ENCODE results near the gene CLIC3. TPM values are rescaled to one million over a fixed set of nuclear protein-coding genes. Genes with fewer than 3 reads are reported as not detected.

The CLIC3 gene
- total RNA-seq, 1 experiment from 2014 or later = 6.2 TPM

DNA sequence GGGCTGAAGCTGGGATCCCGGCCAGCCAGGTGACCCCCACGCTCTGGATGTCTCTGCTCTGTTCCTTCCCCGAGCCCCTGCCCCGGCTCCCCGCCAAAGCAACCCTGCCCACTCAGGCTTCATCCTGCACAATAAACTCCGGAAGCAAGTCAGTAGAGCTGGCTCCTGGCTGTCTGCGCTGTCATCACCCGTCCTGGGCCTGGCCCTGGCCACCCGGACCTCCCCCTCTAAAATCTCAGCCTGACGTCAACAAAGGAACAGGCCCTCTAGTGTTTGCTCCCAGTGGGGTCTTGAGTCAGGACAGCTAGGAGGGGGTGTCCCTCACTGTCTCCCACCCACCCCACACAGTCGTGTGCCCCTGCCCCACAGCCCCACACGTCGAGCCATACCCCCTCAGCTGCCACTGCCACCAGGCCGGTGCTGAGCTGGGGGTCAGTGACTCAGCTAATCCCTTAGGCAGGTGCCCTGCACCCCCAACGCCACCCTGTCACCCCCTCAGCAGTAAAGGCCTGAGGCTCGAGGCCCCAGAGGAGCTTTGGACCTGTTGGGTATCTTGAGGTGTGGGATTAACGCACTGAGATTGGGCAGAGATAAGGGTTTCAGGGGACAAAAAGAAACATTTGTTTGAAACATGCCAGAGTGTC lies 14.7 kb downstream of the CLIC3 start:
- POLR2A ChIA-PET = interaction anchor here (0.6 kb wide), 1 partner anchor 240 kb away, joined by 12 read pairs; no protein-coding TSS in a partner anchor
- H3K4me1 ChIP-seq (ENCODE audit: control insufficient read depth, insufficient read depth, low read length) = no peaks in the 10 kb centered on the region
- H3K27ac ChIP-seq (ENCODE audit: low read length) = no peak overlapping the region
- intact Hi-C loops (cut with micrococcal nuclease; ENCODE audit: unreplicated experiment) (no loop called here), in situ Hi-C loops (cut with HindIII; ENCODE audit: low pct_unique_long_range_greater_than_20kb, low sequenced_read_pairs) (no loop called here)
- H3K27me3 ChIP-seq (ENCODE audit: control insufficient read depth, insufficient read depth, low read length) = no peaks in the 10 kb centered on the region
- CTCF ChIA-PET = interaction anchor here (0.5 to 0.7 kb wide), 3 partner anchors 53 to 129 kb away, joined by 3 to 5 read pairs (median 3); partner anchors contain the start of genes MAMDC4 and MAN1B1
- H3K4me3 ChIP-seq (ENCODE audit: low read depth in 2 of 2, low read length in 2 of 2) = no peak overlapping the region
- no TSS peak for BruUV-seq (replicated peaks)
- no peak for TF ChIP-seq SIN3A (IDR thresholded peaks at IDR 0.05; ENCODE audit: borderline replicate concordance, insufficient read depth, low read depth, low read length)
- TF ChIP-seq, protein P1, sequence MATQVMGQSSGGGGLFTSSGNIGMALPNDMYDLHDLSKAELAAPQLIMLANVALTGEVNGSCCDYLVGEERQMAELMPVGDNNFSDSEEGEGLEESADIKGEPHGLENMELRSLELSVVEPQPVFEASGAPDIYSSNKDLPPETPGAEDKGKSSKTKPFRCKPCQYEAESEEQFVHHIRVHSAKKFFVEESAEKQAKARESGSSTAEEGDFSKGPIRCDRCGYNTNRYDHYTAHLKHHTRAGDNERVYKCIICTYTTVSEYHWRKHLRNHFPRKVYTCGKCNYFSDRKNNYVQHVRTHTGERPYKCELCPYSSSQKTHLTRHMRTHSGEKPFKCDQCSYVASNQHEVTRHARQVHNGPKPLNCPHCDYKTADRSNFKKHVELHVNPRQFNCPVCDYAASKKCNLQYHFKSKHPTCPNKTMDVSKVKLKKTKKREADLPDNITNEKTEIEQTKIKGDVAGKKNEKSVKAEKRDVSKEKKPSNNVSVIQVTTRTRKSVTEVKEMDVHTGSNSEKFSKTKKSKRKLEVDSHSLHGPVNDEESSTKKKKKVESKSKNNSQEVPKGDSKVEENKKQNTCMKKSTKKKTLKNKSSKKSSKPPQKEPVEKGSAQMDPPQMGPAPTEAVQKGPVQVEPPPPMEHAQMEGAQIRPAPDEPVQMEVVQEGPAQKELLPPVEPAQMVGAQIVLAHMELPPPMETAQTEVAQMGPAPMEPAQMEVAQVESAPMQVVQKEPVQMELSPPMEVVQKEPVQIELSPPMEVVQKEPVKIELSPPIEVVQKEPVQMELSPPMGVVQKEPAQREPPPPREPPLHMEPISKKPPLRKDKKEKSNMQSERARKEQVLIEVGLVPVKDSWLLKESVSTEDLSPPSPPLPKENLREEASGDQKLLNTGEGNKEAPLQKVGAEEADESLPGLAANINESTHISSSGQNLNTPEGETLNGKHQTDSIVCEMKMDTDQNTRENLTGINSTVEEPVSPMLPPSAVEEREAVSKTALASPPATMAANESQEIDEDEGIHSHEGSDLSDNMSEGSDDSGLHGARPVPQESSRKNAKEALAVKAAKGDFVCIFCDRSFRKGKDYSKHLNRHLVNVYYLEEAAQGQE (IDR thresholded peaks at IDR 0.05; ENCODE audit: insufficient read depth in 1 of 2, low read depth in 2 of 2, low read length in 1 of 2) = no peak
- TF ChIP-seq, protein P2, sequence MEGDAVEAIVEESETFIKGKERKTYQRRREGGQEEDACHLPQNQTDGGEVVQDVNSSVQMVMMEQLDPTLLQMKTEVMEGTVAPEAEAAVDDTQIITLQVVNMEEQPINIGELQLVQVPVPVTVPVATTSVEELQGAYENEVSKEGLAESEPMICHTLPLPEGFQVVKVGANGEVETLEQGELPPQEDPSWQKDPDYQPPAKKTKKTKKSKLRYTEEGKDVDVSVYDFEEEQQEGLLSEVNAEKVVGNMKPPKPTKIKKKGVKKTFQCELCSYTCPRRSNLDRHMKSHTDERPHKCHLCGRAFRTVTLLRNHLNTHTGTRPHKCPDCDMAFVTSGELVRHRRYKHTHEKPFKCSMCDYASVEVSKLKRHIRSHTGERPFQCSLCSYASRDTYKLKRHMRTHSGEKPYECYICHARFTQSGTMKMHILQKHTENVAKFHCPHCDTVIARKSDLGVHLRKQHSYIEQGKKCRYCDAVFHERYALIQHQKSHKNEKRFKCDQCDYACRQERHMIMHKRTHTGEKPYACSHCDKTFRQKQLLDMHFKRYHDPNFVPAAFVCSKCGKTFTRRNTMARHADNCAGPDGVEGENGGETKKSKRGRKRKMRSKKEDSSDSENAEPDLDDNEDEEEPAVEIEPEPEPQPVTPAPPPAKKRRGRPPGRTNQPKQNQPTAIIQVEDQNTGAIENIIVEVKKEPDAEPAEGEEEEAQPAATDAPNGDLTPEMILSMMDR (IDR thresholded peaks at IDR 0.05) = no peak
- no peak for TF ChIP-seq TCF7L2 (IDR thresholded peaks at IDR 0.05; ENCODE audit: low read depth, low read length)
- no peak for TF ChIP-seq POLR2AphosphoS5 (IDR thresholded peaks at IDR 0.05; ENCODE audit: low read depth, low read length)
- ATAC-seq (no peak), DNase-seq (ENCODE audit: low read depth, low spot score) (no peak)
- no peaks in the 10 kb centered on the region for H3K9me3 ChIP-seq (ENCODE audit: control insufficient read depth, insufficient read depth, low read depth, low read length)
- H3K36me3 ChIP-seq (ENCODE audit: control insufficient read depth, insufficient read depth, low read length) = no peaks in the 10 kb centered on the region

DNA sequence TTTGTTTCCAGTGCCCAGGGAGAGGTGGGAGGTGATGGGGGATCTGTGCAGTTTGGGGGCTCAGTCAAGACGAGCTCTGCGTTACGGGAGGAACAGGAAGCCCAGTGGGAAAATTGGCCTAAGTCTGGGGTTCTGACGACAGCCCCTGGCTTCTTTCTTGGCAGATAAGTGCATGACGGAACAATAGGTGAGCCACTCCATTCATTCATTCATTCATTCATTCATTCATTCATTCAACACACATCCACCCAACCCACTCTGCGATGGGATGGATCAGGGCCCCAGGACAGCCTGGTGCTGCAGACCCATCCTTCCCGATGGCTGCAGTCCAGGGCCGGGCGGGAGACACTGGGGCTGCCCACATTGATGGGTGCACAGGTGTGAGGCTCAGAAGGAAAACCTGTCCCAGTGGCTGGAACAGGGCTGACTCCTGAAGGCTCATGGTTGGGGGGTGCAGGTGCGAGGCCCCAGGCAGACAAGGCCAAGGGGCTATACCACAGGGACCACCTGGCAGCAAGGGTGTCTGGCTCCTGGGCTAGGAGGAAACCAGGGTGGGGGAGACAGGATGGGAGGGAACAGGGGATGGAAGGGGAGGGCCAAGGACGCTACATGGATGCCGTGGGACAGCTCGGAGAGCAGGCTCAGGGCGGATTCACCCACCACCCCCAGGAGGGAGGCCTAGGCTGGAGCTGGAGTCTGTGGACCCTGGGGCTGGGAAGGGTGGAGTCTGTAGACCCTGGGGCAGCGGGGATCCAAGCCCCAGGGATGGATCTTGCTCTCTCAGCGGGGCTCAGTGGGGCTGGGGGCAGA lies 15.5 kb downstream of the CLIC3 start:
- CTCF ChIA-PET = interaction anchor here (0.5 to 0.6 kb wide), 2 partner anchors 54 to 128 kb away, joined by 3 read pairs; partner anchors contain the start of gene MAMDC4
- DNase-seq (ENCODE audit: low read depth, low spot score) (no peak), ATAC-seq (no peak)
- no peaks in the 10 kb centered on the region for H3K36me3 ChIP-seq (ENCODE audit: control insufficient read depth, insufficient read depth, low read length)
- H3K9me3 ChIP-seq (ENCODE audit: control insufficient read depth, insufficient read depth, low read depth, low read length) = no peaks in the 10 kb centered on the region
- TF ChIP-seq POLR2AphosphoS5 (IDR thresholded peaks at IDR 0.05; ENCODE audit: low read depth, low read length) = no peak
- no peak for TF ChIP-seq SIN3A (IDR thresholded peaks at IDR 0.05; ENCODE audit: borderline replicate concordance, insufficient read depth, low read depth, low read length)
- TF ChIP-seq, protein P2 (IDR thresholded peaks at IDR 0.05) = no peak
- TF ChIP-seq TCF7L2 (IDR thresholded peaks at IDR 0.05; ENCODE audit: low read depth, low read length) = no peak
- TF ChIP-seq, protein P1 (IDR thresholded peaks at IDR 0.05; ENCODE audit: insufficient read depth in 1 of 2, low read depth in 2 of 2, low read length in 1 of 2) = no peak
- POLR2A ChIA-PET = no interaction called here
- in situ Hi-C loops (cut with HindIII; ENCODE audit: low pct_unique_long_range_greater_than_20kb, low sequenced_read_pairs) = no loop called here
- no peak overlapping the region for H3K27ac ChIP-seq (ENCODE audit: low read length)
- H3K4me1 ChIP-seq (ENCODE audit: control insufficient read depth, insufficient read depth, low read length) = no peaks in the 10 kb centered on the region
- intact Hi-C loops (cut with micrococcal nuclease; ENCODE audit: unreplicated experiment) = no loop called here
- H3K27me3 ChIP-seq (ENCODE audit: control insufficient read depth, insufficient read depth, low read length) = no peaks in the 10 kb centered on the region
- no TSS peak for BruUV-seq (replicated peaks)
- H3K4me3 ChIP-seq (ENCODE audit: low read depth in 2 of 2, low read length in 2 of 2) = no peak overlapping the region
